UCSD-AML1 (cell line): ENCODE data around the gene UGT2A2.
A peak's percentile ranks its signal among the peaks of the same experiment; 100 is the strongest.

Experiments used
- DNase-seq: peaks from one replicate; lab custom pipeline; 2025; ENCODE audit not compliant: unreplicated experiment; lab: John Stamatoyannopoulos, UW

The UGT2A2 gene

GRCh38 chr4:69577245-69577644 lies 62.2 kb downstream of the UGT2A2 start:
- no peak for DNase-seq

GRCh38 chr4:69576251-69576877 lies 63.1 kb downstream of the UGT2A2 start:
- no peak for DNase-seq

DNA sequence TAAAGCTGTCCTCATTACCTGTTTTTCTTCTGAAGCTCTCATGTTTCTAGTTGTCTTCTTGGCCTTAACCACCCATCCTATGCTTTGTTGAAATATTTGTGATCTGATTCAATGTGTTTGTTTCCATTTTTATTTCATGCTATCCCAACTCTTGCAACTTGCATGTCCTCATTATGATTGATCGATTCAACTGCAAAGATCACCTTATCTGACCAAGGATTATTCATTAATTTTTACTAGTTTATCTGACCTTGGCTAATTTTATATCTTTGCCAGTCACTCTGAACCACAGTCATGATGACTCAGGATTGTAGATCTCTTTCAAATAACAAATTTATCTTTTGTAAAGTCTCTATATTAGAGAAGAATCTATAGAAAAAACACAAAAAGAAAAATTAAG lies 70.7 kb downstream of the UGT2A2 start:
- no peak for DNase-seq

- no peak for DNase-seq
Observed at GRCh38 chr4:69563424-69563823, 76.0 kb downstream of the UGT2A2 start.

- no peak for DNase-seq
Observed at GRCh38 chr4:69549651-69550050, 89.8 kb downstream of the UGT2A2 start.

GRCh38 chr4:69546134-69546765 lies 93.2 kb downstream of the UGT2A2 start:
- DNase-seq = peak; percentile 7
